IMR-90 (cell line): ENCODE results near the gene ZNF565.

Experiments used
- BHLHE40 ChIP-seq: fragments of 150-350 bp; IDR thresholded peaks from 2 replicates; pipeline ENCODE4 v1.6.1; 2016; ENCODE audit warnings: mild to moderate bottlenecking, low read depth, low read length
- ELK1 ChIP-seq: fragments of 150-350 bp; IDR thresholded peaks from 2 replicates; pipeline ENCODE4 v1.6.1; 2016; ENCODE audit warnings: low read depth, mild to moderate bottlenecking, low read length, moderate library complexity, borderline replicate concordance
- MAFK ChIP-seq: IDR thresholded peaks from 2 replicates; pipeline ENCODE4 v1.6.1; 2012; ENCODE audit warnings: low read depth, low read length, improper control_type of control experiment
- MAZ ChIP-seq: IDR thresholded peaks from 2 replicates; pipeline ENCODE4 v1.6.1; 2012; ENCODE audit warnings: low read depth, mild to moderate bottlenecking, low read length, improper control_type of control experiment, moderate library complexity, borderline replicate concordance
- POLR2A ChIP-seq: IDR thresholded peaks from 2 replicates; pipeline ENCODE4 v1.6.1; 2012; ENCODE audit warnings: mild to moderate bottlenecking, low read depth, low read length
- RFX5 ChIP-seq: IDR thresholded peaks from 2 replicates; pipeline ENCODE4 v1.8.0; 2012; ENCODE audit warnings: low read depth, mild to moderate bottlenecking, low read length, moderate library complexity
- SMC3 ChIP-seq: fragments of 150-350 bp; IDR thresholded peaks from 2 replicates; pipeline ENCODE4 v1.6.1; 2016; ENCODE audit warnings: low read depth, mild to moderate bottlenecking, antibody characterized with exemption, low read length, moderate library complexity
- USF2 ChIP-seq: fragments of 150-350 bp; IDR thresholded peaks from 2 replicates; pipeline ENCODE4 v1.6.1; 2017; ENCODE audit warnings: mild to moderate bottlenecking, antibody characterized with exemption, low read length, low read depth
- TF ChIP-seq, protein P1 (sequence below): conservative IDR thresholded peaks from 2 replicates; pipeline ENCODE4 v1.5.1; 2012; ENCODE audit warnings: mild to moderate bottlenecking, low read depth, low read length, improper control_type of control experiment

DNA sequence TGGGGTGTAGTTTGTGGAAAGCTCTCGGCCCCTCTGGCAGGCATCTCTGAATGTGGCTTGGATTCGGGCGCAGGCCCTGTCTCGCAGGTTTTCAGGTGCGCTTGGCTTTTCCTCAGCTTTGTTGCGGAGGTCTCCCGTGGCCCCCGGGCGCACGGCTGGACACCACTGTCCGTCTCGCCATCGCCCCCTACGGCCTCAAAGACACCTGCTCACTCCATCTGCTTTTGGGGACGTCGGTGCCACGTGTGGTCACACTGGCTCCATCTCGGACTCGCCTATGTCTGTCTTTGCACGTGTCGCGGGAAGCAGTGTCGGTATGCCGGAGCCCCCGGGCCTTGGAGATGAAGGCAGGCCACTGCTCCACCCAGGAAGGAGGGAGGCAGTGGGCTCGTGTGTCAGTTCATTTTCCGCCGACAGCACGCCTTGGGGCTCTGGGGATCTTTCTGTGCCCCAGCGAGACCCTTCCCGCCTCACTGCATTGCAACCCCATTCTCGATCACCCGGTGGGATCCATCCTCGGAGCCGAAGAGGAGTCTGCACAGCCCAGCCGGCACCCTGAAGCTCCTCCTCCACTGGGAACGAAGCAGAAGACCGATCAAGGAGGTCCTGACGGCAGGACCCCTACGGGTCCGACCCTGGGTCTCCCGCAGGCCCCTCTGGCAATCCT is 42.5 kb upstream of the ZNF565 start:
- TF ChIP-seq, protein P1, sequence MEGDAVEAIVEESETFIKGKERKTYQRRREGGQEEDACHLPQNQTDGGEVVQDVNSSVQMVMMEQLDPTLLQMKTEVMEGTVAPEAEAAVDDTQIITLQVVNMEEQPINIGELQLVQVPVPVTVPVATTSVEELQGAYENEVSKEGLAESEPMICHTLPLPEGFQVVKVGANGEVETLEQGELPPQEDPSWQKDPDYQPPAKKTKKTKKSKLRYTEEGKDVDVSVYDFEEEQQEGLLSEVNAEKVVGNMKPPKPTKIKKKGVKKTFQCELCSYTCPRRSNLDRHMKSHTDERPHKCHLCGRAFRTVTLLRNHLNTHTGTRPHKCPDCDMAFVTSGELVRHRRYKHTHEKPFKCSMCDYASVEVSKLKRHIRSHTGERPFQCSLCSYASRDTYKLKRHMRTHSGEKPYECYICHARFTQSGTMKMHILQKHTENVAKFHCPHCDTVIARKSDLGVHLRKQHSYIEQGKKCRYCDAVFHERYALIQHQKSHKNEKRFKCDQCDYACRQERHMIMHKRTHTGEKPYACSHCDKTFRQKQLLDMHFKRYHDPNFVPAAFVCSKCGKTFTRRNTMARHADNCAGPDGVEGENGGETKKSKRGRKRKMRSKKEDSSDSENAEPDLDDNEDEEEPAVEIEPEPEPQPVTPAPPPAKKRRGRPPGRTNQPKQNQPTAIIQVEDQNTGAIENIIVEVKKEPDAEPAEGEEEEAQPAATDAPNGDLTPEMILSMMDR: no peak
- TF ChIP-seq POLR2A: no peak
- no peak for TF ChIP-seq SMC3
- no peak for TF ChIP-seq MAFK
- no peak for TF ChIP-seq BHLHE40
- TF ChIP-seq RFX5: no peak
- no peak for TF ChIP-seq USF2
- no peak for TF ChIP-seq MAZ
- TF ChIP-seq ELK1: no peak
